Inflammatory macrophage (primary cell): ENCODE data around the gene PRKG1.
"Not testable (repeated sequence)": the region's sequence is repeated elsewhere in the genome, so short reads cannot be mapped to it uniquely, and the experiment has no call there.

Experiments used
- DNase-seq, 2 donors: peaks; one replicate each; pipeline ENCODE4 v3.0.0-alpha.2; 2020 to 2022

PRKG1 gene

GRCh38 chr10:52030975-52031374 lies 956.7 kb downstream of the PRKG1 start:
- DNase-seq = no peak

GRCh38 chr10:52031771-52032170 lies 957.5 kb downstream of the PRKG1 start:
- no peak for DNase-seq

- no peak for DNase-seq
Observed at GRCh38 chr10:52032681-52033629, 958.7 kb downstream of the PRKG1 start.

- not testable (repeated sequence) for DNase-seq
Observed at GRCh38 chr10:52039002-52039793, 964.9 kb downstream of the PRKG1 start.

- DNase-seq = no peak
Observed at GRCh38 chr10:52040486-52040885, 966.2 kb downstream of the PRKG1 start.

- no peak for DNase-seq
Observed at GRCh38 chr10:52043811-52044210, 969.5 kb downstream of the PRKG1 start.

- DNase-seq = no peak
Observed at GRCh38 chr10:52048051-52048450, 973.8 kb downstream of the PRKG1 start.

- no peak for DNase-seq
Observed at GRCh38 chr10:52050429-52051047, 976.3 kb downstream of the PRKG1 start.

GRCh38 chr10:52053497-52053896 lies 979.2 kb downstream of the PRKG1 start:
- no peak for DNase-seq

GRCh38 chr10:52056291-52056690 lies 982.0 kb downstream of the PRKG1 start:
- DNase-seq = no peak

- DNase-seq = no peak
Observed at GRCh38 chr10:52059089-52059488, 984.8 kb downstream of the PRKG1 start.

- no peak for DNase-seq
Observed at GRCh38 chr10:52063159-52063558, 988.9 kb downstream of the PRKG1 start.

GRCh38 chr10:52064084-52064845 lies 990.0 kb downstream of the PRKG1 start:
- DNase-seq = no peak

GRCh38 chr10:52066383-52066782 lies 992.1 kb downstream of the PRKG1 start:
- no peak for DNase-seq

- DNase-seq = no peak
Observed at GRCh38 chr10:52068485-52068884, 994.2 kb downstream of the PRKG1 start.

- no peak for DNase-seq
Observed at GRCh38 chr10:52071814-52072213, 997.5 kb downstream of the PRKG1 start.

- DNase-seq = no peak
Observed at GRCh38 chr10:52074505-52075026, 1000.3 kb downstream of the PRKG1 start.

GRCh38 chr10:52077814-52078213 lies 1003.5 kb downstream of the PRKG1 start:
- DNase-seq = no peak

GRCh38 chr10:52078397-52078937 lies 1004.2 kb downstream of the PRKG1 start:
- no peak for DNase-seq

GRCh38 chr10:52082307-52082706 lies 1008.0 kb downstream of the PRKG1 start:
- no peak for DNase-seq

- no peak for DNase-seq
Observed at GRCh38 chr10:52083422-52083821, 1009.1 kb downstream of the PRKG1 start.

GRCh38 chr10:52092390-52092789 lies 1018.1 kb downstream of the PRKG1 start:
- no peak for DNase-seq
